ENCODE data around the gene DDX18. TPM values are rescaled to one million over a fixed set of nuclear protein-coding genes. Genes with fewer than 3 reads are reported as not detected.
"Not testable (repeated sequence)": the region's sequence is repeated elsewhere in the genome, so short reads cannot be mapped to it uniquely, and the experiment has no call there.

The DDX18 gene
- total and polyA plus RNA-seq, 10 donors, result 24.0 to 81.2 (median 54.0) TPM

GRCh38 chr2:117820444-117820843, 6.0 kb downstream of the DDX18 start:
- Histone ChIP-seq H3K4me1 (peaks cover 6 to 32% (median 20%) of the 10 kb centered on the region in 6 donors), H3K36me3 (peaks cover 2 to 95% (median 80%) of the 10 kb centered on the region in 6 donors), H3K9me3 (no peaks in the 10 kb centered on the region)

GRCh38 chr2:117825437-117825836, 10.9 kb downstream of the DDX18 start:
- Histone ChIP-seq H3K4me3 (no peak overlapping the region), H3K27ac (no peak overlapping the region), H3K4me1 (no peaks in the 10 kb centered on the region), H3K9me3 (peaks cover 0 to 7% (median 0%) of the 10 kb centered on the region in 8 donors), H3K36me3 (peaks cover 18 to 100% (median 98%) of the 10 kb centered on the region in 6 donors), H3K27me3 (replicated peaks in 1 of 7) (no peaks in the 10 kb centered on the region)
- 85 to 97% (median 95%) methylated on average over 8 of the region's 8 CpGs for WGBS, 5 donors
- no peak for TF ChIP-seq CTCF (IDR thresholded peaks at IDR 0.05 in 8 of 11, conservative IDR thresholded peaks at IDR 0.05 in 3 of 11)
- TF ChIP-seq POLR2A (IDR thresholded peaks at IDR 0.05), result no peak
- TF ChIP-seq POLR2AphosphoS5 (IDR thresholded peaks at IDR 0.05), result no peak
- no peak for DNase-seq
- intact Hi-C loops (cut with DNase I; ENCODE audit: low total_unique reads), result no loop called here

More at GRCh38 chr2:117820444-117820843, 6.0 kb downstream of the DDX18 start:
- TF ChIP-seq POLR2A (IDR thresholded peaks at IDR 0.05) (no peak), POLR2AphosphoS5 (IDR thresholded peaks at IDR 0.05) (no peak), CTCF (IDR thresholded peaks at IDR 0.05 in 8 of 11, conservative IDR thresholded peaks at IDR 0.05 in 3 of 11) (no peak)
- no peak for DNase-seq
- no peak overlapping the region for H3K27ac ChIP-seq
- no peaks in the 10 kb centered on the region for H3K27me3 ChIP-seq (replicated peaks in 1 of 7)
- WGBS, 5 donors, result 38 to 92% (median 64%) methylated on average over 1 of the region's 1 CpG
- no peak overlapping the region for H3K4me3 ChIP-seq
- intact Hi-C loops (cut with DNase I; ENCODE audit: low total_unique reads), result no loop called here

- intact Hi-C loops (cut with DNase I; ENCODE audit: low total_unique reads); H3K4me3 ChIP-seq; DNase-seq; H3K9me3 ChIP-seq; H3K27me3 ChIP-seq (replicated peaks in 1 of 7); H3K4me1 ChIP-seq; H3K27ac ChIP-seq: not testable (repeated sequence)
- 96 to 98% (median 97%) methylated on average over 5 of the region's 5 CpGs for WGBS, 5 donors
- H3K36me3 ChIP-seq, result peaks cover 18 to 100% (median 92%) of the 10 kb centered on the region in 6 donors
Observed at GRCh38 chr2:117827464-117827863, 13.0 kb downstream of the DDX18 start.

- Histone ChIP-seq H3K9me3 (peaks cover 0 to 7% (median 0%) of the 10 kb centered on the region in 8 donors), H3K27me3 (replicated peaks in 1 of 7) (no peaks in the 10 kb centered on the region), H3K36me3 (peaks cover 18 to 100% (median 90%) of the 10 kb centered on the region in 6 donors), H3K4me3 (no peak overlapping the region), H3K27ac (no peak overlapping the region), H3K4me1 (no peaks in the 10 kb centered on the region)
- TF ChIP-seq POLR2AphosphoS5 (IDR thresholded peaks at IDR 0.05), result no peak
- no peak for TF ChIP-seq POLR2A (IDR thresholded peaks at IDR 0.05)
- no peak for TF ChIP-seq CTCF (IDR thresholded peaks at IDR 0.05 in 8 of 11, conservative IDR thresholded peaks at IDR 0.05 in 3 of 11)
- no peak for DNase-seq
- WGBS, 5 donors, result 82 to 90% (median 87%) methylated on average over 2 of the region's 2 CpGs
- intact Hi-C loops (cut with DNase I; ENCODE audit: low total_unique reads), result no loop called here
Observed at GRCh38 chr2:117828870-117829269, 14.4 kb downstream of the DDX18 start.
